K562 (cell line): Measurements from ENCODE around the gene HP1BP3. TPM values are rescaled to one million over a fixed set of nuclear protein-coding genes. Genes with fewer than 3 reads are reported as not detected.

Source experiments
- ATAC-seq: fragments of 200-7000 bp; cut with Tn5 transposase; 3 replicates; pipeline ENCODE4 v1.9.1; 2020; ENCODE audit warnings: moderate library complexity
- BruUV-seq: library from RNA; stranded (reverse); fragments of 400-500 nt; replicated peaks from 2 replicates; lab custom pipeline; 2021; lab: Mats Ljungman, UMichigan
- CTCF ChIA-PET: fragments of 300-600 bp; formaldehyde crosslinking; extraction: SDS; loops from one replicate; lab custom pipeline; 2021; ENCODE audit warnings: low intra/inter-chr PET ratio; lab: Yijun Ruan, JAX
- POLR2A ChIA-PET: fragments of 300-600, 350-650 bp; sonication (Branson Sonifier 250); formaldehyde crosslinking; extraction: SDS; loops from one replicate; lab custom pipeline; 2021; ENCODE audit warnings: antibody characterized with exemption, inconsistent platforms; lab: Yijun Ruan, JAX
- DNase-seq, 4 experiments: peaks; one replicate each; pipeline versions ENCODE4 v3.0.0 to v3.0.0-alpha.2; 2011 to 2018; ENCODE audit warnings: low spot score in 3 of 4, mixed read lengths in 3 of 4; ENCODE audit errors: extremely low read depth in 1 of 4
- FAIRE-seq: peaks from 2 replicates; lab custom pipeline; 2011; peaks lifted over from hg19 to GRCh38; lab: Jason Lieb, UNC
- H2AFZ ChIP-seq: 2 replicates; pipeline ENCODE4 v1.6.0; 2011; ENCODE audit warnings: low read depth, low read length, control low read depth, inconsistent platforms
- H3K27ac ChIP-seq: fragments of 200-600 bp; 3 replicates; pipeline ENCODE4 v1.8.0; 2011; ENCODE audit warnings: low read depth, mild to moderate bottlenecking, control low read depth, inconsistent platforms, low read length, moderate library complexity, mixed read lengths; ENCODE audit errors: extremely low read depth
- H3K27me3 ChIP-seq, 2 experiments: fragments of 300-600 bp in 1 of 2; 2 replicates in 1 of 2; 3 replicates in 1 of 2; pipeline versions ENCODE4 v1.6.0 to v1.8.0; 2011; ENCODE audit warnings: inconsistent platforms in 2 of 2, low read length in 2 of 2, mild to moderate bottlenecking in 1 of 2, mixed read lengths in 1 of 2, moderate library complexity in 1 of 2; ENCODE audit not compliant: control insufficient read depth in 2 of 2, insufficient read depth in 2 of 2
- H3K36me3 ChIP-seq: fragments of 300-600 bp; 3 replicates; pipeline ENCODE4 v1.8.0; 2011; ENCODE audit warnings: mild to moderate bottlenecking, low read length, inconsistent platforms; ENCODE audit not compliant: control insufficient read depth, insufficient read depth
- H3K4me1 ChIP-seq, 2 experiments: fragments of 200-600 bp in 1 of 2; replicated peaks in 1 of 2; 2 replicates in 1 of 2; 3 replicates in 1 of 2; pipeline versions ENCODE4 v1.5.1 to v1.8.0; 2011; ENCODE audit warnings: inconsistent platforms in 2 of 2, low read length in 2 of 2, mild to moderate bottlenecking in 1 of 2, mixed read lengths in 1 of 2, moderate library complexity in 1 of 2; ENCODE audit not compliant: control insufficient read depth in 2 of 2, insufficient read depth in 2 of 2
- H3K4me2 ChIP-seq: 2 replicates; pipeline ENCODE4 v1.6.1; 2011; ENCODE audit warnings: low read length, control low read depth, inconsistent platforms, mixed read lengths; ENCODE audit not compliant: insufficient read depth
- H3K4me3 ChIP-seq: fragments of 200-600 bp; sonication (generic), shearing (Covaris generic); 2 replicates; pipeline ENCODE4 v1.5.1; 2016; ENCODE audit warnings: control low read depth, inconsistent platforms
- H3K79me2 ChIP-seq: fragments of 200-600 bp; 3 replicates; pipeline ENCODE4 v1.8.0; 2011; ENCODE audit warnings: low read length, inconsistent platforms; ENCODE audit not compliant: control insufficient read depth, insufficient read depth
- H3K9ac ChIP-seq, 2 experiments: 2 replicates each; pipeline versions ENCODE4 v1.6.0 to v1.6.1; 2011; ENCODE audit warnings: low read depth in 2 of 2, low read length in 2 of 2, control low read depth in 1 of 2, inconsistent platforms in 1 of 2, mild to moderate bottlenecking in 1 of 2, mixed read lengths in 1 of 2; ENCODE audit not compliant: insufficient read depth in 1 of 2
- H3K9me1 ChIP-seq: one replicate; pipeline ENCODE4 v1.6.0; 2011; ENCODE audit warnings: inconsistent platforms, mild to moderate bottlenecking, low read length, moderate library complexity; ENCODE audit not compliant: control insufficient read depth, insufficient read depth
- H3K9me3 ChIP-seq: replicated peaks from 2 replicates; pipeline ENCODE4 v1.5.1; 2011; ENCODE audit warnings: low read depth, low read length, inconsistent platforms; ENCODE audit not compliant: control insufficient read depth, insufficient read depth
- H4K20me1 ChIP-seq: replicated peaks from 2 replicates; pipeline ENCODE4 v1.6.1; 2011; ENCODE audit warnings: low read length, inconsistent platforms, mixed read lengths; ENCODE audit not compliant: control insufficient read depth, insufficient read depth
- CTCF ChIP-seq, 3 experiments: IDR thresholded peaks in 2 of 3; conservative IDR thresholded peaks in 1 of 3; 2 replicates each; pipeline ENCODE4 v1.5.1; 2011 to 2012; ENCODE audit warnings: low read length in 3 of 3, mild to moderate bottlenecking in 3 of 3, control low read depth in 2 of 3, improper control_type of control experiment in 1 of 3, inconsistent platforms in 1 of 3, low read depth in 1 of 3, mixed read lengths in 1 of 3, moderate library complexity in 1 of 3; ENCODE audit not compliant: insufficient read depth in 2 of 3
- ERF ChIP-seq: fragments of 450-650 bp; formaldehyde crosslinking; IDR thresholded peaks from 2 replicates; pipeline ENCODE4 v1.4.0; 2020; ENCODE audit warnings: mild to moderate bottlenecking, mixed read lengths
- GATAD2A ChIP-seq: fragments of 450-650 bp; IDR thresholded peaks from 2 replicates; pipeline ENCODE4 v1.6.1; 2017
- KAT2B ChIP-seq: IDR thresholded peaks from one replicate; pipeline ENCODE4 v1.6.1; 2012; ENCODE audit warnings: low read depth, mild to moderate bottlenecking, control low read depth, inconsistent platforms, low read length, moderate library complexity
- KDM1A ChIP-seq, 2 experiments: fragments of 450-650 bp; IDR thresholded peaks; 2 replicates each; pipeline ENCODE4 v1.6.1; 2016; ENCODE audit warnings: mild to moderate bottlenecking in 2 of 2
- L3MBTL2 ChIP-seq: fragments of 450-650 bp; IDR thresholded peaks from 2 replicates; pipeline ENCODE4 v1.6.1; 2016; ENCODE audit warnings: mild to moderate bottlenecking, moderate library complexity
- MEF2A ChIP-seq: IDR thresholded peaks from 2 replicates; pipeline ENCODE4 v1.6.1; 2011; ENCODE audit warnings: low read depth, mild to moderate bottlenecking, low read length, moderate library complexity; ENCODE audit not compliant: control insufficient read depth
- PML ChIP-seq: IDR thresholded peaks from 2 replicates; pipeline ENCODE4 v1.6.1; 2012; ENCODE audit warnings: low read length, inconsistent platforms
- PTTG1 ChIP-seq: fragments of 450-650 bp; IDR thresholded peaks from 2 replicates; pipeline ENCODE4 v1.6.1; 2016; ENCODE audit warnings: low read depth, mild to moderate bottlenecking, missing genetic modification characterization, missing compliant biosample characterization
- RAD21 ChIP-seq, 2 experiments: fragments of 250-450 bp in 1 of 2; fragments of 450-650 bp in 1 of 2; sonication (Bioruptor Pico) in 1 of 2; formaldehyde crosslinking in 1 of 2; IDR thresholded peaks in 1 of 2; conservative IDR thresholded peaks in 1 of 2; 2 replicates each; pipeline versions ENCODE4 v1.4.0 to v1.8.0; 2020 to 2022; ENCODE audit warnings: mild to moderate bottlenecking in 2 of 2, moderate library complexity in 1 of 2
- TAF1 ChIP-seq: IDR thresholded peaks from 2 replicates; pipeline ENCODE4 v1.6.1; 2011; ENCODE audit warnings: mild to moderate bottlenecking, low read length, moderate library complexity; ENCODE audit not compliant: insufficient read depth, control insufficient read depth, severe bottlenecking; ENCODE audit errors: extremely low read depth
- ZBTB7A ChIP-seq: IDR thresholded peaks from 2 replicates; pipeline ENCODE4 v1.6.1; 2011; ENCODE audit warnings: low read depth, mild to moderate bottlenecking, low read length, moderate library complexity, borderline replicate concordance; ENCODE audit not compliant: control insufficient read depth
- ZNF146 ChIP-seq: IDR thresholded peaks from one replicate; pipeline ENCODE4 v1.6.1; 2018; ENCODE audit warnings: missing compliant biosample characterization; ENCODE audit not compliant: unreplicated experiment
- ZNF174 ChIP-seq: fragments of 250-450 bp; sonication (Bioruptor Pico); IDR thresholded peaks from 2 replicates; pipeline ENCODE4 v1.4.0; 2020; ENCODE audit warnings: mild to moderate bottlenecking
- ZNF239 ChIP-seq: fragments of 250-450 bp; sonication (Bioruptor Pico); IDR thresholded peaks from 2 replicates; pipeline ENCODE4 v1.4.0; 2020; ENCODE audit warnings: mild to moderate bottlenecking
- WGBS: fragments of 100-300 bp; shearing (Covaris generic); methylation state at CpG from one replicate; pipeline ENCODE4 v1.1.6; 2016; ENCODE audit warnings: low coverage, mixed read lengths; ENCODE audit not compliant: insufficient coverage; ENCODE audit errors: missing lambda C conversion rate; 5-methylcytosine and 5-hydroxymethylcytosine counted together
- in situ Hi-C: fragments of 300-500 bp; cut with MboI; formaldehyde crosslinking; loops from 4 replicates; pipeline ENCODE4 v1.15.0; 2018; ENCODE audit warnings: inconsistent platforms, mixed read lengths
- intact Hi-C: fragments of 100-400 bp; cut with micrococcal nuclease; formaldehyde crosslinking; loops from 2 replicates; pipeline ENCODE4 v1.14.2; 2022
- polyA plus RNA-seq, 8 experiments: library from polyadenylated mRNA; depleted of rRNA in 4 of 8; stranded (reverse) in 5 of 8; unstranded in 3 of 8; fragments of >200 nt; fragmentation: Nextera tagmentation in 2 of 8; fragmentation: Illumina TruSeq in 1 of 8; extraction: Ambion mirVana in 2 of 8; extraction: Trizol in 1 of 8; gene quantifications; 2 replicates each; pipeline versions ENCODE4 v1.2.1 to v1.2.3, GENCODE V29; 2011 to 2014; ENCODE audit warnings: inconsistent platforms in 1 of 8, missing spikeins in 1 of 8
- total RNA-seq, 7 experiments: library from RNA; depleted of rRNA in 6 of 7; stranded (reverse); fragments of >200 nt in 6 of 7; fragmentation: Illumina TruSeq in 2 of 7; extraction: Trizol in 2 of 7; gene quantifications; 2 replicates each; pipeline versions ENCODE4 v1.2.1 to v1.2.3, GENCODE V29; 2011 to 2021; ENCODE audit warnings: low replicate concordance in 1 of 7
- TF ChIP-seq, protein P1 (sequence below): IDR thresholded peaks from 3 replicates; pipeline ENCODE4 v1.6.1; 2011; ENCODE audit warnings: borderline replicate concordance, mild to moderate bottlenecking; ENCODE audit not compliant: insufficient read length, insufficient read depth

Gene HP1BP3
- total and polyA plus RNA-seq, 9 of the 15 experiments (the other 6 are each of a cell fraction or from before 2014, with no cell fraction given) = 57.3 to 513 (median 240) TPM

GRCh38 chr1:20711285-20712214 is 75.6 kb downstream of the HP1BP3 start:
- Histone ChIP-seq H3K4me3 (no peak overlapping the region), H2AFZ (peak overlapping the region; percentile 14; the same call in 1 of the 2 replicates), H3K36me3 (no peaks in the 10 kb centered on the region), H3K9me1 (peaks cover 2% of the 10 kb centered on the region), H3K9me3 (no peaks in the 10 kb centered on the region; the same call in 1 of the 2 replicates), H3K4me1 (peaks cover 5 to 36% of the 10 kb centered on the region in 2 experiments; a peak in 3 of 5 replicates), H4K20me1 (peaks cover 4% of the 10 kb centered on the region), H3K27me3 (peaks cover 13 to 45% of the 10 kb centered on the region in 2 experiments; a peak in 4 of 5 replicates), H3K27ac (no peak overlapping the region), H3K9ac (peak overlapping the region in 1 of 2 experiments; percentile 70; a peak in 2 of 4 replicates), H3K79me2 (no peaks in the 10 kb centered on the region), H3K4me2 (no peak overlapping the region)
- ChIA-PET CTCF (no interaction called here), POLR2A (interaction anchor here (0.7 kb wide), 1 partner anchor 579 kb away, joined by 3 read pairs; no protein-coding TSS in a partner anchor)
- ATAC-seq = peak; percentile 66
- intact Hi-C loops (no loop called here), in situ Hi-C loops (no loop called here)
- 13% methylated on average over 29 of the region's 29 CpGs for WGBS
- no peak for FAIRE-seq
- DNase-seq = peak; percentile 48 to 55 (median 53)
- BruUV-seq = no TSS peak
- no peak for TF ChIP-seq GATAD2A
- no peak for TF ChIP-seq ZBTB7A
- TF ChIP-seq ZNF174 (CRISPR knock-in tag) = no peak
- TF ChIP-seq ERF (CRISPR knock-in tag) = no peak
- TF ChIP-seq TAF1 = no peak
- TF ChIP-seq KAT2B = no peak
- TF ChIP-seq MEF2A = no peak
- peak in 2 of 3 experiments; percentile 28 to 54; a peak in 1 of 6 replicates for TF ChIP-seq CTCF (IDR thresholded peaks at IDR 0.05 in 2 of 3, conservative IDR thresholded peaks at IDR 0.05 in 1 of 3; ENCODE audit: insufficient read depth in 2 of 3, low read depth in 1 of 3, low read length in 3 of 3)
- TF ChIP-seq L3MBTL2 = no peak
- TF ChIP-seq, protein P1, sequence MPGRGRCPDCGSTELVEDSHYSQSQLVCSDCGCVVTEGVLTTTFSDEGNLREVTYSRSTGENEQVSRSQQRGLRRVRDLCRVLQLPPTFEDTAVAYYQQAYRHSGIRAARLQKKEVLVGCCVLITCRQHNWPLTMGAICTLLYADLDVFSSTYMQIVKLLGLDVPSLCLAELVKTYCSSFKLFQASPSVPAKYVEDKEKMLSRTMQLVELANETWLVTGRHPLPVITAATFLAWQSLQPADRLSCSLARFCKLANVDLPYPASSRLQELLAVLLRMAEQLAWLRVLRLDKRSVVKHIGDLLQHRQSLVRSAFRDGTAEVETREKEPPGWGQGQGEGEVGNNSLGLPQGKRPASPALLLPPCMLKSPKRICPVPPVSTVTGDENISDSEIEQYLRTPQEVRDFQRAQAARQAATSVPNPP = no peak
- no peak for TF ChIP-seq ZNF239 (CRISPR knock-in tag)
- no peak for TF ChIP-seq PTTG1 (tag)
- no peak for TF ChIP-seq PML
- TF ChIP-seq RAD21 (CRISPR knock-in tag; conservative IDR thresholded peaks at IDR 0.05 in 1 of 2, IDR thresholded peaks at IDR 0.05 in 1 of 2) = no peak
- TF ChIP-seq KDM1A (IDR thresholded peaks at IDR 0.05) = peak; percentile 61 to 78; a peak in 3 of 4 replicates
- no peak for TF ChIP-seq ZNF146 (CRISPR knock-in tag)
